Smooth muscle cell (in vitro differentiated cells): ENCODE results near the gene OCSTAMP. TPM values are rescaled to one million over a fixed set of nuclear protein-coding genes. Genes with fewer than 3 reads are reported as not detected.

Experiments used
- DNase-seq: peaks from one replicate; lab custom pipeline; 2025; ENCODE audit not compliant: unreplicated experiment; lab: John Stamatoyannopoulos, UW
- H2AFZ ChIP-seq: fragments of 200-600 bp; sonication (generic); 2 replicates; pipeline ENCODE4 v1.6.0; 2016; ENCODE audit warnings: antibody characterized with exemption, low read depth, mild to moderate bottlenecking
- H3F3A ChIP-seq: fragments of 200-600 bp; sonication (generic); 2 replicates; pipeline ENCODE4 v1.6.0; 2017; ENCODE audit warnings: antibody characterized with exemption, low read depth
- H3K27ac ChIP-seq: fragments of 200-600 bp; sonication (generic); 2 replicates; pipeline ENCODE4 v1.5.1; 2016; ENCODE audit warnings: low read depth, mild to moderate bottlenecking
- H3K27me3 ChIP-seq: fragments of 200-600 bp; sonication (generic); 2 replicates; pipeline ENCODE4 v1.6.1; 2016; ENCODE audit warnings: low read depth, mild to moderate bottlenecking
- H3K36me3 ChIP-seq: fragments of 200-600 bp; sonication (generic); 2 replicates; pipeline ENCODE4 v1.5.1; 2016; ENCODE audit warnings: low read depth
- H3K4me1 ChIP-seq: fragments of 200-600 bp; sonication (generic); 2 replicates; pipeline ENCODE4 v1.5.1; 2016; ENCODE audit warnings: low read depth
- H3K4me2 ChIP-seq: fragments of 200-600 bp; sonication (generic); 2 replicates; pipeline ENCODE4 v1.6.0; 2016; ENCODE audit warnings: mild to moderate bottlenecking
- H3K4me3 ChIP-seq: fragments of 200-600 bp; sonication (generic); 2 replicates; pipeline ENCODE4 v1.5.1; 2016; ENCODE audit warnings: mild to moderate bottlenecking
- H3K79me2 ChIP-seq: fragments of 200-600 bp; sonication (generic); 2 replicates; pipeline ENCODE4 v1.6.0; 2016; ENCODE audit warnings: low read depth, mild to moderate bottlenecking
- H3K9ac ChIP-seq: fragments of 200-600 bp; sonication (generic); 2 replicates; pipeline ENCODE4 v1.6.0; 2016; ENCODE audit warnings: low read depth
- H3K9me3 ChIP-seq: fragments of 200-600 bp; sonication (generic); replicated peaks from 2 replicates; pipeline ENCODE4 v1.5.1; 2016; ENCODE audit warnings: low read depth
- H4K20me1 ChIP-seq: fragments of 200-600 bp; sonication (generic); 2 replicates; pipeline ENCODE4 v1.6.0; 2016; ENCODE audit warnings: low read depth
- CTCF ChIP-seq: fragments of 200-600 bp; sonication (generic); IDR thresholded peaks from 2 replicates; pipeline ENCODE4 v1.5.1; 2017; ENCODE audit warnings: borderline replicate concordance, mild to moderate bottlenecking, antibody characterized with exemption; ENCODE audit not compliant: insufficient read depth, poor library complexity, severe bottlenecking
- WGBS: methylation state at CpG from one replicate; pipeline ENCODE4 v1.1.7; 2016; ENCODE audit warnings: low lambda C conversion rate; 5-methylcytosine and 5-hydroxymethylcytosine counted together
- polyA plus RNA-seq: library from polyadenylated mRNA; unstranded; fragments of >200 nt; fragmentation: Nextera tagmentation; extraction: Ambion mirVana; gene quantifications from 2 replicates; pipeline ENCODE4 v1.2.1, GENCODE V29; 2016
- total RNA-seq: library from RNA; depleted of rRNA; stranded (reverse); fragments of >200 nt; gene quantifications from 2 replicates; pipeline ENCODE4 v1.2.3, GENCODE V29; 2014

The OCSTAMP gene
- total RNA-seq: not detected in 2 replicates
- 0.11 TPM in 1 of 2 replicates, not detected in the other for polyA plus RNA-seq

GRCh38 chr20:46550461-46550860 lies at the start of gene OCSTAMP:
OCSTAMP (minus strand) TSS chr20:46550654; CDS start chr20:46550560, 94 bp downstream.
- 81% methylated on average over 9 of the region's 9 CpGs for WGBS
- Histone ChIP-seq H3K27me3 (no peaks in the 10 kb centered on the region), H3K36me3 (no peaks in the 10 kb centered on the region), H4K20me1 (no peaks in the 10 kb centered on the region), H3F3A (no peaks in the 10 kb centered on the region), H3K4me3 (no peak within 1 kb of the TSS), H3K79me2 (no peaks in the 10 kb centered on the region), H3K4me1 (no peaks in the 10 kb centered on the region), H2AFZ (no peak within 1 kb of the TSS), H3K9ac (no peak within 1 kb of the TSS), H3K9me3 (no peaks in the 10 kb centered on the region), H3K27ac (no peak within 1 kb of the TSS), H3K4me2 (no peak within 1 kb of the TSS)
- no peak for DNase-seq
- no peak for TF ChIP-seq CTCF

GRCh38 chr20:46599227-46599987 lies 49.0 kb upstream of the OCSTAMP start:
- Histone ChIP-seq H3K27me3 (no peaks in the 10 kb centered on the region), H3K9me3 (no peaks in the 10 kb centered on the region), H3K79me2 (no peaks in the 10 kb centered on the region), H4K20me1 (no peaks in the 10 kb centered on the region), H3K9ac (no peak overlapping the region), H2AFZ (no peak overlapping the region), H3K36me3 (no peaks in the 10 kb centered on the region), H3K4me1 (no peaks in the 10 kb centered on the region), H3K27ac (no peak overlapping the region), H3F3A (no peaks in the 10 kb centered on the region), H3K4me2 (no peak overlapping the region), H3K4me3 (no peak overlapping the region)
- no peak for DNase-seq
- 92% methylated on average over 8 of the region's 8 CpGs for WGBS
- TF ChIP-seq CTCF: no peak

GRCh38 chr20:46595933-46596332 lies 45.5 kb upstream of the OCSTAMP start:
- H2AFZ ChIP-seq: no peak overlapping the region
- H3K27me3 ChIP-seq: no peaks in the 10 kb centered on the region
- no peaks in the 10 kb centered on the region for H3K36me3 ChIP-seq
- no peaks in the 10 kb centered on the region for H3K4me1 ChIP-seq
- H3K9me3 ChIP-seq: no peaks in the 10 kb centered on the region
- no peak overlapping the region for H3K27ac ChIP-seq
- TF ChIP-seq CTCF: no peak
- H3K79me2 ChIP-seq: no peaks in the 10 kb centered on the region
- no peaks in the 10 kb centered on the region for H4K20me1 ChIP-seq
- no peak for DNase-seq
- H3K4me2 ChIP-seq: no peak overlapping the region
- H3F3A ChIP-seq: no peaks in the 10 kb centered on the region
- no peak overlapping the region for H3K9ac ChIP-seq
- WGBS: 92% methylated on average over 8 of the region's 8 CpGs
- no peak overlapping the region for H3K4me3 ChIP-seq

- Histone ChIP-seq H3K4me3 (no peak overlapping the region), H3K4me1 (no peaks in the 10 kb centered on the region), H2AFZ (no peak overlapping the region), H3K27ac (no peak overlapping the region), H3K9ac (no peak overlapping the region), H4K20me1 (no peaks in the 10 kb centered on the region), H3K9me3 (no peaks in the 10 kb centered on the region), H3F3A (no peaks in the 10 kb centered on the region), H3K79me2 (no peaks in the 10 kb centered on the region), H3K4me2 (no peak overlapping the region), H3K36me3 (no peaks in the 10 kb centered on the region), H3K27me3 (no peaks in the 10 kb centered on the region)
- 58% methylated on average over 2 of the region's 2 CpGs for WGBS
- no peak for TF ChIP-seq CTCF
- no peak for DNase-seq
Measured at GRCh38 chr20:46594725-46595124, 44.3 kb upstream of the OCSTAMP start.
